Dedifferentiated amniotic fluid mesenchymal stem cell (primary cell): ENCODE measurements around the gene SEC22C.

Experiments used
- DNase-seq: peaks from one replicate; pipeline ENCODE4 v3.0.0-alpha.2; 2016; ENCODE audit errors: extremely low spot score

SEC22C gene

GRCh38 chr3:42535981-42536784 is 45.6 kb downstream of the SEC22C start:
- DNase-seq = no peak

- DNase-seq = no peak
These were observed 48.4 kb downstream of the SEC22C start for GRCh38 chr3:42533161-42533897.

- DNase-seq = no peak
These were observed 49.5 kb downstream of the SEC22C start for GRCh38 chr3:42532229-42532628.

- DNase-seq = no peak
These were observed 50.3 kb downstream of the SEC22C start for GRCh38 chr3:42531470-42531869.

- no peak for DNase-seq
These were observed 51.7 kb downstream of the SEC22C start for GRCh38 chr3:42530073-42530472.

GRCh38 chr3:42529468-42529867 is 52.3 kb downstream of the SEC22C start:
- no peak for DNase-seq

- no peak for DNase-seq
These were observed 54.3 kb downstream of the SEC22C start for GRCh38 chr3:42527368-42527917.

- no peak for DNase-seq
These were observed 55.0 kb downstream of the SEC22C start for GRCh38 chr3:42526616-42527367.

- no peak for DNase-seq
These were observed 55.9 kb downstream of the SEC22C start for GRCh38 chr3:42525736-42526345.

- DNase-seq = no peak
These were observed 56.6 kb downstream of the SEC22C start for GRCh38 chr3:42525212-42525611.

- no peak for DNase-seq
These were observed 57.0 kb downstream of the SEC22C start for GRCh38 chr3:42524751-42525150.

GRCh38 chr3:42520906-42521305 is 60.9 kb downstream of the SEC22C start:
- no peak for DNase-seq

- no peak for DNase-seq
These were observed 61.4 kb downstream of the SEC22C start for GRCh38 chr3:42520336-42520735.

- DNase-seq = no peak
These were observed 62.2 kb downstream of the SEC22C start for GRCh38 chr3:42519568-42519962.

- DNase-seq = no peak
These were observed 62.8 kb downstream of the SEC22C start for GRCh38 chr3:42518800-42519567.

GRCh38 chr3:42517117-42517516 is 64.7 kb downstream of the SEC22C start:
- no peak for DNase-seq

GRCh38 chr3:42516443-42516842 is 65.3 kb downstream of the SEC22C start:
- no peak for DNase-seq

- DNase-seq = no peak
These were observed 65.8 kb downstream of the SEC22C start for GRCh38 chr3:42515976-42516375.

- no peak for DNase-seq
These were observed 66.3 kb downstream of the SEC22C start for GRCh38 chr3:42515391-42515916.

GRCh38 chr3:42514876-42515275 is 66.9 kb downstream of the SEC22C start:
- no peak for DNase-seq

GRCh38 chr3:42513521-42513920 is 68.2 kb downstream of the SEC22C start:
- DNase-seq = no peak
